Astrocyte of the spinal cord (primary cell): ENCODE measurements around the gene INS.

ENCODE experiments used
- DNase-seq: peaks from one replicate; pipeline ENCODE4 v3.0.0; 2011; ENCODE audit warnings: low read depth, low spot score
- H3K4me3 ChIP-seq: 2 replicates; pipeline ENCODE4 v1.5.1; 2011; ENCODE audit warnings: low read depth, mild to moderate bottlenecking, low read length, moderate library complexity
- in situ Hi-C: cut with HindIII; loops from 2 replicates; pipeline ENCODE4 v1.10.0; 2017; ENCODE audit warnings: low sequenced_read_pairs
- TF ChIP-seq, protein P1 (sequence below): IDR thresholded peaks from 2 replicates; pipeline ENCODE4 v1.5.1; 2012; ENCODE audit warnings: low read depth, mild to moderate bottlenecking, low read length, inconsistent platforms

Gene INS

DNA sequence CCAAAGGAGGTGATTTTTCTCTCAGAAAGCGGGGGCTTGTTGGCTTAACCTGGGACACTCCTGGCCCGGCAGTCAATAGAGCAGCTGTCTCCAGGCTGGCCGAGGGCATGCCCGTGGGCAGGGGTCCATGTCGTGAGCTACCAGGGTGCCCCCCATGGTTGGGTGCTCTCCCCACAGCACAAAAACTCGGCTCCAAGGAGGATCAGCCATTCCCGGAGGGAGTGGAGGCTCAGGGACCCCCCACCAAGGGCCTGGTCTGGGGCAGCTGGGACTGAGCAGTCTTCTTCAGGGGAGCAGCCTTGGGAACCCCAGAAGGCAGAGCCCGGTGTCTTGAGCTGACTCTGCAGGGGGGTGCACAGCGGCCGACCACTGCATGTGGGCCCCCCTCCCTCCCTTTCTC is 31.4 kb upstream of the INS start:
- TF ChIP-seq, protein P1, sequence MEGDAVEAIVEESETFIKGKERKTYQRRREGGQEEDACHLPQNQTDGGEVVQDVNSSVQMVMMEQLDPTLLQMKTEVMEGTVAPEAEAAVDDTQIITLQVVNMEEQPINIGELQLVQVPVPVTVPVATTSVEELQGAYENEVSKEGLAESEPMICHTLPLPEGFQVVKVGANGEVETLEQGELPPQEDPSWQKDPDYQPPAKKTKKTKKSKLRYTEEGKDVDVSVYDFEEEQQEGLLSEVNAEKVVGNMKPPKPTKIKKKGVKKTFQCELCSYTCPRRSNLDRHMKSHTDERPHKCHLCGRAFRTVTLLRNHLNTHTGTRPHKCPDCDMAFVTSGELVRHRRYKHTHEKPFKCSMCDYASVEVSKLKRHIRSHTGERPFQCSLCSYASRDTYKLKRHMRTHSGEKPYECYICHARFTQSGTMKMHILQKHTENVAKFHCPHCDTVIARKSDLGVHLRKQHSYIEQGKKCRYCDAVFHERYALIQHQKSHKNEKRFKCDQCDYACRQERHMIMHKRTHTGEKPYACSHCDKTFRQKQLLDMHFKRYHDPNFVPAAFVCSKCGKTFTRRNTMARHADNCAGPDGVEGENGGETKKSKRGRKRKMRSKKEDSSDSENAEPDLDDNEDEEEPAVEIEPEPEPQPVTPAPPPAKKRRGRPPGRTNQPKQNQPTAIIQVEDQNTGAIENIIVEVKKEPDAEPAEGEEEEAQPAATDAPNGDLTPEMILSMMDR: no peak
- no peak for DNase-seq
- in situ Hi-C loops: no loop called here

DNA sequence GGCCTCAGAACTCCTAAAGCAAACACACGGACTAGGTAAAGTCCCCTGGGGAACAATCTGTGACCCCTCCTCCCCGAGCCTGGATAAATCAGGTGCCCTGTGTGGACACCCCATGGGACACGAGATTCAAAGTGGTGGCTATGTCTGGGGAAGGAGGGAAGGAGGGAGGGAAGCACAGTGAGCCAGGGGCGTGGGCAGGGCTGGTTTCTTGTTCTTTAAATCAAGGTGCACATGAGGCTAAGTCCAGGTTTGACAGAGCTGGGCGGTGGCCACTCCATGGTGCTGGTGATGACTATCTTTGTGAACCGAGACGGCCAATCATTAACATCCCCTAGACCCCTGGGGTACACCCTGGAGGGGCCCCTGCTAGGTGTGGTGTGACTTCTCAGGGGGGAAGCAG is 30.9 kb upstream of the INS start:
- in situ Hi-C loops: no loop called here
- H3K4me3 ChIP-seq: no peak overlapping the region
- TF ChIP-seq, protein P1: no peak
- no peak for DNase-seq

More for the DNA sequence above, 31.4 kb upstream of the INS start:
- no peak overlapping the region for H3K4me3 ChIP-seq

DNA sequence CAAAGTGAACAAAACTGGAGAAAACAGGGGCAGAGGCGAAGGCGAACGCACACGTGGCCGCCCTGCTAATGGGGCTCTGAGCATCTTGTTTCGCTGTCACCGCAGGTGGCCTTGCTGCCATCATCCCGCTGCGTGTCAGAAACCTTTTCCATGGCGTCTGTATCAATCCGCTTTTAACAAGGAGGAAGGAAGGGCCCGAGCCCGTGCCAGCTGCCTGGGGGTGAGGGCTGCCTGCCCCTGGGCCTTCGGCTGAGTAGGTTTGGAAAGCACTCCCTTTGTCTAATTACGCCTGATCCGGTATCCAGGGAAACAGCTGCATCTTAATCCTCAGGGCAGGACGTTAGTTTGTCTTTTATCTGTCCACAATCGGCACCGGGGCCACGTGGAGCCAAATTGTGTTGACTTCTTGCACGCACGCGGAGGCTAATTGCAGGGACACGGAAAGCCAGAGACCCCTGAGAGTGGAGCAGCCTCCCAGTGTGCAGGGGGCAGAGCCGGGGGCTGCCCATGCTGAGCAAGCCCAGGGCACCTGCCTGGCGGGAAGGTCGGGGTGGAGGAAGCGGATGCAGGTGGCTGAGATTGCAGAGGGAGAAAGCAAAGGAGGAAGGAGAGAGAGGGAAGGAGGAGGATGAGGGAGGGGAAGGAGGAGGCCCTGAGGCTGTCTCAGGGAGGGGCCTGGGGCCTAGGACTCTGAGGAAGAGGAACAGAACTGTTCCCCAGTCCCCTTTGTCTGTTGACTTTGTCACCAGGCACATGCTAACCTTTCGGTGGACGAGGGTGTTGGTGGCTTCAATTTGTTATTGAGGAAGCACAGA is 29.9 kb upstream of the INS start:
- DNase-seq: no peak
- TF ChIP-seq, protein P1: no peak
- in situ Hi-C loops: no loop called here
- H3K4me3 ChIP-seq: no peak overlapping the region

DNA sequence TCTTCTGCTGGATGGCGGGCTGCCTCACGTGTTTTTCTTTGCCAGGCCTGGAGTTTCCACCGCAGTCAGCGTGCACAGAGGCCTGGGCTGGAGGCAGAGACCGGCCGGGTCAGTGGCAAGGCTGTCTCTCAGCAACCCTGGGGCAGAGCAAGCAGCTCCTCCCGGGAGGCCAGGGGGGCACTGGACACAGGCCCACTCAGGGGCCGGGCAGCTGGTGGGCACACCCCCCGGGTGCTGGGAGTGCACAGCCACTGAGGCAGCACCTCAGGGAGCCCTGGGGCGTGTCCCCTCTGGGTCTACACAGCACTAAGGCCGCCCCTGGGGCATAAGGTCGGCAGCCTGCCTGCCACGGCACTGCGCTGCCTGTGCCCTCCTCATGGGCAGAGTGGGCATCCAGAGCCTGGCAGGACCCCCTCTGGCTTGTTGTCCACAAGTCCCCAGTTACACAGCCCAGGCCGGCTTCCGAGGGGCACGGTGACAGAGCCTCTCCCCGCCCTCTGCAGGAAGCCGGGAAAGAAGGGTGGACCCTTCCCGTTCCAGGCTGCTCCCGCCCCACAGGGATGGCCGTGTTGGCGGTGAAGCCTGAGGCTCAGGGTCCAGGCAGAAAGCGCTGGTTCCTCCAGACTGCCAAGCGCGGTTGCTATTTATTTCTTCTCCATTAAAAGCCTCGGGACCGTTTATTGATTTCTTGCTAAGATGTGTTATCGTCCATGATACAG is 29.1 kb upstream of the INS start:
- no peak overlapping the region for H3K4me3 ChIP-seq
- in situ Hi-C loops: no loop called here
- no peak for DNase-seq
- TF ChIP-seq, protein P1: no peak

DNA sequence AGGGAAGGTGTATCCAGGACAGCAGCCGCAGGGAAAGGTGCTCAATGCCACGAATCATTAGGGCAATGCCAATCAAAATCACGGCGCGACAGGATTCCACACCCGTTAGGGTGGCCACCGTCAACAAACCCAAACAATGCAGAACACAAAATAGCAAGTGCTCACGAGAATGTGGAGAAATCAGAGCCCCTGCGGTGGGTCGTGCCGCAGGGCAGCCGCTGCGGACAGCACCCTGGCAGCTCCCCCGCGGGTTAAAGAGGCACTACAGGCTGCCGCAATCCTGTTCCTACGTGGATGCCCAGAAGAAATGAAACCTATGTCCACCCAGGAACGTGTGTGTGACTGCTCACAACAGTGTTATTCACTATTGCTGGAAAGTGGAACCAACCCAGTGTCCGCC is 27.7 kb upstream of the INS start:
- TF ChIP-seq, protein P1: no peak
- in situ Hi-C loops: no loop called here
- H3K4me3 ChIP-seq: no peak overlapping the region
- DNase-seq: no peak

DNA sequence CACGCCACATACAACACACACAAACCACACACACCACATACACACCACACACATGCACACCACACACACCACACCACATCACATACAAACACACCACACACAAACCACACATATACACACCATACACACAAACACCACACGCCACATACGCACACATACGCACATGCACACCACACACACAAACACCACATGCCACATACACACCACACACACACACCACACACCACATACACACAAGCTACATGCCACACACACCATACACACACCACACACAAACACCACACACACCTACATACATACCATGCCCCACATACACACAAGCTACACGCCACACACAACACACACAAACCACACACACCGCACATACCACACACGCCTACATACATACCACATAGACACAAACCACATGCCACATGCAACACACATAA is 26.3 kb upstream of the INS start:
- in situ Hi-C loops: no loop called here
- TF ChIP-seq, protein P1: no peak
- no peak for DNase-seq
- no peak overlapping the region for H3K4me3 ChIP-seq
